Activated CD8-positive, alpha-beta memory T cell treated with anti-CD3 and anti-CD28 coated beads, Interleukin-2, amount 10 ng/mL, durations not matched to agents 7 days and 5 days (primary cell): ENCODE results near the gene OR2T10. TPM values are rescaled to one million over a fixed set of nuclear protein-coding genes. Genes with fewer than 3 reads are reported as not detected.
"Not testable (repeated sequence)": the region's sequence is repeated elsewhere in the genome, so short reads cannot be mapped to it uniquely, and the experiment has no call there.

ENCODE experiments used
- ATAC-seq: fragments of 150-1000 bp; cut with Tn5 transposase; one replicate; pipeline ENCODE4 v1.10.0; 2021; ENCODE audit warnings: moderate library complexity
- CTCF ChIA-PET: fragments of 350-600 bp; sonication (Branson Sonifier 250); formaldehyde crosslinking; loops from one replicate; lab custom pipeline; 2021; ENCODE audit warnings: antibody characterized with exemption; lab: Charles Lee
- DNase-seq: peaks from one replicate; pipeline ENCODE4 v3.0.0-alpha.2; 2020
- H3K27ac Mint-ChIP-seq: one replicate; pipeline ENCODE4 v1.8.0; 2021; ENCODE audit warnings: mild to moderate bottlenecking, mixed read lengths
- H3K27me3 Mint-ChIP-seq: one replicate; pipeline ENCODE4 v1.8.0; 2021; ENCODE audit warnings: mixed read lengths
- H3K36me3 Mint-ChIP-seq: one replicate; pipeline ENCODE4 v1.8.0; 2021; ENCODE audit warnings: mild to moderate bottlenecking, mixed read lengths
- H3K4me1 Mint-ChIP-seq: one replicate; pipeline ENCODE4 v1.8.0; 2021; ENCODE audit warnings: mixed read lengths
- H3K4me3 Mint-ChIP-seq: one replicate; pipeline ENCODE4 v1.8.0; 2021; ENCODE audit warnings: mild to moderate bottlenecking, moderate library complexity, mixed read lengths
- H3K9me3 Mint-ChIP-seq: one replicate; pipeline ENCODE4 v1.8.0; 2022; ENCODE audit warnings: low read depth, mixed read lengths
- total RNA-seq, 2 experiments: library from RNA; stranded (reverse); gene quantifications; one replicate each; pipeline ENCODE4 v1.2.3, GENCODE V29; 2021

OR2T10 gene, protein sequence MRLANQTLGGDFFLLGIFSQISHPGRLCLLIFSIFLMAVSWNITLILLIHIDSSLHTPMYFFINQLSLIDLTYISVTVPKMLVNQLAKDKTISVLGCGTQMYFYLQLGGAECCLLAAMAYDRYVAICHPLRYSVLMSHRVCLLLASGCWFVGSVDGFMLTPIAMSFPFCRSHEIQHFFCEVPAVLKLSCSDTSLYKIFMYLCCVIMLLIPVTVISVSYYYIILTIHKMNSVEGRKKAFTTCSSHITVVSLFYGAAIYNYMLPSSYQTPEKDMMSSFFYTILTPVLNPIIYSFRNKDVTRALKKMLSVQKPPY
- not detected for total RNA-seq

DNA sequence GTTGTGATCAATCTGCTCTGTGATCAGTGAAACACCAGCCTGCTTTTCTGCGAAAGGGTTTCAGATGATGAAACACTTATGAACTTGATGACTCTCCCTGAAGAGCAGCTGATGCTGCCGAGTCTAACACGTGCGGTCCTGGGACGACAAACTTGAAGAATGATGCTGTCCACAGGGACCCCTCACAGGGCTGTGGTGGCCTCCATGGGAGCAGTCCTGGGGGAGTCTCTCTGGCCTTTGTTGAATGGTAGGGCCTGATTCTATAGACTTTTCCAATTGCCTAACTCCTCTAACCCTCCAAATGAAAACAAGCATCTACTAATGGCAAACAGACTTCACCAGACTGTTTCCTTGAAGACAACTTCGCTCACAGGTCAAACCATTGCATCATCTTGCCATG lies at the start of gene OR2T10:
Gene OR2T10 (minus strand): TSS at position 112 of the 400 bp plus-strand sequence. CDS start 3,932 bp downstream, outside the sequence.
- DNase-seq (no peak), ATAC-seq (no peak)
- CTCF ChIA-PET: no interaction called here
- H3K4me3 Mint-ChIP-seq: no peak within 1 kb of the TSS
- no peaks in the 10 kb centered on the region for H3K27me3 Mint-ChIP-seq
- H3K36me3 Mint-ChIP-seq: no peaks in the 10 kb centered on the region
- no peaks in the 10 kb centered on the region for H3K9me3 Mint-ChIP-seq
- no peak within 1 kb of the TSS for H3K27ac Mint-ChIP-seq
- no peaks in the 10 kb centered on the region for H3K4me1 Mint-ChIP-seq

DNA sequence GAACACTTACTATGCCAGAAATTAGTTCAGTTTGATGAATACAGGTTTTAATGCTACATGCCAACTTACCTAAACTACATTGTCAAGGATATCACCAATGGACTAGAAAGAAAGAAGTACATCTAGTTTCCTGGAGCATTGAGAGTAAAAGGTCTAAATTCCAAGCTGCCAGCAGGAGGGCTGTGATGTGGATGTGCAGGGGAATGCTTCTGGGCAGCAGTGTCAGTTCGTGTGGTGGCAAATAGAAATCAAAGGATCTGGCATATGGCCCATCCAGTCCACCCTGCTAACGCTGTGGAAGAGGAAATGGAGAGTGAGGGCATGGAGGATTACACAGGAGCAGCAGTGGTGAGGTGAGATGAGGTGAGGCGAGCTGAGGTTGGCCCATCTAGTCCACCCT lies 47.7 kb upstream of the OR2T10 start, which contains the start of gene OR2T35:
Gene OR2T35 (minus strand): TSS at position 101 of the 400 bp plus-strand sequence. CDS start 6,020 bp downstream, outside the sequence.
- ATAC-seq, H3K36me3 Mint-ChIP-seq, CTCF ChIA-PET, H3K9me3 Mint-ChIP-seq, H3K4me1 Mint-ChIP-seq, H3K27me3 Mint-ChIP-seq, DNase-seq, H3K4me3 Mint-ChIP-seq, H3K27ac Mint-ChIP-seq: not testable (repeated sequence)

DNA sequence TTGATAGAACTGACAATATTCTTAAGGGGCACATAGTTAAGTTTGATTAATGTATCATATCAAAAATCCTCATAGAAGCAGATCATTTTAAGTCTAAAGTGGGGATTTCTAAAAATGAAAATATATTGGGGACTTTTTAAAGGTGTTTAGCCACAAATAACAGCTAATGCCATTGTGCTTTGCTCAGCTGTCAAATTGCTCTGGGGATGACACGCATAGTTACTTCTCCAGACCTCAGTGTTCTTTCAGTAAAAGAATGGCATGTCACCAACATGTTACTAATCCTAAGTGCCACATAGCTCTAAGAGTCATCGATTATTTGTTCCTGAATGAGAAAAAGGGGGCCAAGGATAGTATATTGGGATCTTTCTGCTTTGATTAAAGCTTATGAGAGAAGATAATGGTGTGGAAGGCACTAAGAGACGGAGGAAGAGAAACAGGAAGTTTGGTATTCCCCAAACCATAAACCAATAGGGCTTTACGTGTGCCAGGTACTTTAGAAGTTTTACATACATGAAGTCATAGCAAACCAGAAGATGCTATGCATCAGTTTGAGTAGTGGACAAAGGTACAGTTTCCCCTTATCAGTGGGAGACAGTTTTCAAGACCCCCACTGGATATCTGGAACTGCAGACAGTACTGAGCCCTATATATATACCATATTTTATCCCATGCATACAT lies 45.6 kb upstream of the OR2T10 start:
- H3K36me3 Mint-ChIP-seq, H3K27ac Mint-ChIP-seq, DNase-seq, H3K4me1 Mint-ChIP-seq, H3K9me3 Mint-ChIP-seq, ATAC-seq, H3K4me3 Mint-ChIP-seq, CTCF ChIA-PET, H3K27me3 Mint-ChIP-seq: not testable (repeated sequence)

DNA sequence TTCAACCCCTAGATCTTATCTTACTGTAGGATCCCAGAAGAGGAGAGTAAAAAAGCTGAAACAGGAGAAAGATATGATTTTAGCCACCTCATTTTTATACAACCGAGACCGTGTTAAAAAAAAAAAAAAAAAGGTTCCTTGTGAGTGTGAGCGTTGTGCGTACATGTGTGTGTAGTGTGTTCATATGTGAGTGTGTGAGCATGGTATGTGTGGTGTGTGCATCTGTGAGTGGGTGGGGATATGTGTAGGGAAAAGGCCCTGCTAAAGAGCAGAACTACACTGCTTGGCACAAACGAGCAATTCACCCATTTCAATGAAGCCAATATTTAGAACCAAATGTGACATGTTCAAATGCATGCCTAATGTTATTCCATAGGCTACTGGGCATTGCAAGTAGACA lies 44.1 kb upstream of the OR2T10 start:
- H3K4me3 Mint-ChIP-seq, H3K27ac Mint-ChIP-seq, H3K4me1 Mint-ChIP-seq, H3K27me3 Mint-ChIP-seq, H3K36me3 Mint-ChIP-seq, ATAC-seq, DNase-seq, H3K9me3 Mint-ChIP-seq, CTCF ChIA-PET: not testable (repeated sequence)

DNA sequence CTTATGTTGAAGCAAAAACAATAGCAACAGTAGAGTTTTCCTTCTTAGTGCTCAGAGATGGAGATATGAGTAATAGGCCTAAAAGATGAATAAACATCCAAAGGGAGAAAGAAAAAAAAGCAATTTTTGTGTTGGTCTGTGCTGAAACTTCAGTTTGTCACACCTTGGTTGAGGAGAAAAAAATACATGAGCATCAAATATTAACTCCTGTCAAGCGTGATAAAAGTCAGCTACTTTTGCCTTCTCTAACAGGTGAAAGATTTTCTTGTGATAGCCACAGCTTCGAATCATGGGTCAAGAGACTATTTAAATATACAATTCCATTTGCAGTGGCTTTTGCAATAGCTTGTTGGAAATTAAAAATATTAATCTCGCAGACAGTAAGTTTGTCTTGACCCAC lies 43.4 kb upstream of the OR2T10 start:
- CTCF ChIA-PET, ATAC-seq, DNase-seq, H3K4me1 Mint-ChIP-seq, H3K36me3 Mint-ChIP-seq, H3K27ac Mint-ChIP-seq, H3K27me3 Mint-ChIP-seq, H3K9me3 Mint-ChIP-seq, H3K4me3 Mint-ChIP-seq: not testable (repeated sequence)

DNA sequence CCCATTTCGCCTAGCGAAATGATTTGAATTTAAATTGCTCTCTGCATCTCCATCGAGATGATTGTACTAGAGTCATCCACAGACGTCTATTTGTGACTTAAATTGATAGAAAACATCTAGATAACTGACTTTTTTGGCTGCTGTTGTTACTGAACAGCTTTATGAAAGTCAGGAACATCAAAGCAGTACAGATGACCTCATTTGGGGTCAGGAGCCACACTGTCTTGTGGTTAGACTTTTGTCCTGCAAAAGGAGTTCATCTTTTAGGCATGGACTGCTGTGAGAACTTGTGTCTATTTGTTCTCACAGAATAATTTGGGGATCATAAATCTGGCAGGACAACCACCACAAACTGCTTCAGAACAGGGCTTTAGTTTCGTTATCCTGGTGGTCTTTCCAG lies 42.2 kb upstream of the OR2T10 start:
- ATAC-seq, H3K27me3 Mint-ChIP-seq, H3K4me1 Mint-ChIP-seq, H3K9me3 Mint-ChIP-seq, CTCF ChIA-PET, DNase-seq, H3K36me3 Mint-ChIP-seq, H3K4me3 Mint-ChIP-seq, H3K27ac Mint-ChIP-seq: not testable (repeated sequence)

DNA sequence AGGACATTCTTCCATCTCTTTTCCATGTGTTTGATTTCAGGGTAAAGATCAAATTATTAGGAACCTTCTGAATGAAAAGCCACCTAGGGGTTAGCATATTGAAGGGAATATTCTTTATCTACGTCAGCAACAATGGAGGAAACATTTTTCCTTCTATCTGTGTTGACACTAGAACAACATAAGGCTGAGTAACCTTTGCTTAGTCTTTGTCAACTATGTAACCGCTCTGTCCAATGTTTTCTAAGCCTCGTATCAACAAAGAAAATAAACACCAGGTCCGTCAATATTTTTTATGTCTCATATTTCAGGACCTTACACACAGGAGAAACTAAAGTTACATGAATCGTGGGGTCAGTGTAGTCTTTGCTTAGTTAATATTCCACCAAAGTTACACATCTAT lies 39.1 kb upstream of the OR2T10 start:
- H3K9me3 Mint-ChIP-seq, H3K27ac Mint-ChIP-seq, DNase-seq, H3K36me3 Mint-ChIP-seq, H3K27me3 Mint-ChIP-seq, H3K4me1 Mint-ChIP-seq, H3K4me3 Mint-ChIP-seq, CTCF ChIA-PET, ATAC-seq: not testable (repeated sequence)

DNA sequence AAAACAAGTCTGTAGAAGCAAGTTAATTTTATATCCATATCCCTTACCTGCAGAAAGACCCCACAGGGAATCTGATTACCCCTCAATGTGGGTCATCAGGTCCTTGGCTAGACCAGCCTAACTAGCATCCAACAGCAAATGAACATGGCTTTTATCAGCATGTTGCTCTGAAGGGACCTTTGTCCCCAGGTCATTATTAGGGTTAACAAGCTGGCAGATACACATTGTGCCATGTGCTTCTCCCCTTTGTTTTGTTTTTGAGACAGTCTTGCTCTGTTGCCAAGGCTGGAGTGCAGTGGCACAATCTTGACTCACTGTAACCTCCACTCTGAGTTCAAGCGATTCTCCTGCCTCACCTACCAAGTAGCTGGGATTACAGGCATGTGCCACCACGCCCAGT lies 37.5 kb upstream of the OR2T10 start, which contains the start of gene OR2T11:
Gene OR2T11 (minus strand): TSS at position 101 of the 400 bp plus-strand sequence. CDS start 7,963 bp downstream, outside the sequence.
- H3K4me1 Mint-ChIP-seq, ATAC-seq, H3K27ac Mint-ChIP-seq, CTCF ChIA-PET, DNase-seq, H3K4me3 Mint-ChIP-seq, H3K9me3 Mint-ChIP-seq, H3K27me3 Mint-ChIP-seq, H3K36me3 Mint-ChIP-seq: not testable (repeated sequence)

DNA sequence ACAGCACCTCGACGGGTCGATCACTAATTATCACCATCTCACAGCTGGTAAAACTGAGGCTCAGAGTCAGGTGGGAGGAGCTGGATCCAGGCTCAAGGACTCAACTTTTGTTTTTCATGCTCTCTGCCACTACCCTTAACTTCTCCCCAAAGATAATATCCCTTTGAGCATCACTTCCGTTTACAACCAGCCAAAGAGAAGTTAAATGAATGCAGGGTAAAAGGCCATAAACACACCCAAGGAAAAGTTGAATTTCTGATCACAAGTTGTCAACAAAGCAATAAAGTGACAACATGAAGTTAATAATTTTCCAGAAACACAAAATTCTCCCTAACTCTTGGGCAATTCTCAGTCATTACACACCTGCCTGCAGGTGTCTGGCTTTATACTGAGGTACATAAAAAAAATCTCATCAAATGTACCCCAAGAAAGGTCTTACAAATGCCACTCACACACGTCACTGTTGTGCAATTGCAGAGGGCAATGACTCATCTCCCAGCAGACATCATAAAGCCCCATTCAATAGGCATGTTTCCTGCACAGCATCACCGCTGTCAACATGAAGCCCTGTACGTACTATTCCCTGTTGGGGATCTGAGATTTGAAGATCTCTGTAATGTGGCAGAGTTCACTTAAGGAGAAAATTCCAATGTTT lies 34.0 kb upstream of the OR2T10 start:
- Mint-ChIP-seq H3K4me3 (no peak overlapping the region), H3K27ac (no peak overlapping the region), H3K4me1 (no peaks in the 10 kb centered on the region), H3K36me3 (no peaks in the 10 kb centered on the region), H3K27me3 (no peaks in the 10 kb centered on the region), H3K9me3 (no peaks in the 10 kb centered on the region)
- DNase-seq (no peak), ATAC-seq (no peak)
- CTCF ChIA-PET: no interaction called here

DNA sequence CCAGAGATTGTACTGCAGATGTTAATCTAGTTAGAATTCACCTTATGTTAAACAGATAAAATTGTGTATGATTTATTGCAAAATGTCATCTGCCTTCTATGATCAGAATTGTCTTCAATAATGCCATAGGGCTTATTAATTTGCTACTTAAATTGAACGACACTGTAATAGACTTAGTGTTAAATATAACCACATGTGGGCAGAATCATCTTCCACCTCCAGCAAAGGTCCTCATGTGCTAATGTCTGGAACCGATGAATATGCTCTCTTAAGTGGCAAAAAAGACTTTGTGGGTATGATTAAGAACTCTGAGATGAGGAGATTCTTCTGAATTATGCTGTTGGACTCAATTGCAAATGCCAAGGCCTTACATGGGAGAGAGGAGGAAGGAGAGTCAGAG lies 33.1 kb upstream of the OR2T10 start:
- ATAC-seq (no peak), DNase-seq (no peak)
- H3K4me1 Mint-ChIP-seq: no peaks in the 10 kb centered on the region
- no peak overlapping the region for H3K27ac Mint-ChIP-seq
- no peak overlapping the region for H3K4me3 Mint-ChIP-seq
- no peaks in the 10 kb centered on the region for H3K9me3 Mint-ChIP-seq
- no peaks in the 10 kb centered on the region for H3K27me3 Mint-ChIP-seq
- CTCF ChIA-PET: no interaction called here
- no peaks in the 10 kb centered on the region for H3K36me3 Mint-ChIP-seq

DNA sequence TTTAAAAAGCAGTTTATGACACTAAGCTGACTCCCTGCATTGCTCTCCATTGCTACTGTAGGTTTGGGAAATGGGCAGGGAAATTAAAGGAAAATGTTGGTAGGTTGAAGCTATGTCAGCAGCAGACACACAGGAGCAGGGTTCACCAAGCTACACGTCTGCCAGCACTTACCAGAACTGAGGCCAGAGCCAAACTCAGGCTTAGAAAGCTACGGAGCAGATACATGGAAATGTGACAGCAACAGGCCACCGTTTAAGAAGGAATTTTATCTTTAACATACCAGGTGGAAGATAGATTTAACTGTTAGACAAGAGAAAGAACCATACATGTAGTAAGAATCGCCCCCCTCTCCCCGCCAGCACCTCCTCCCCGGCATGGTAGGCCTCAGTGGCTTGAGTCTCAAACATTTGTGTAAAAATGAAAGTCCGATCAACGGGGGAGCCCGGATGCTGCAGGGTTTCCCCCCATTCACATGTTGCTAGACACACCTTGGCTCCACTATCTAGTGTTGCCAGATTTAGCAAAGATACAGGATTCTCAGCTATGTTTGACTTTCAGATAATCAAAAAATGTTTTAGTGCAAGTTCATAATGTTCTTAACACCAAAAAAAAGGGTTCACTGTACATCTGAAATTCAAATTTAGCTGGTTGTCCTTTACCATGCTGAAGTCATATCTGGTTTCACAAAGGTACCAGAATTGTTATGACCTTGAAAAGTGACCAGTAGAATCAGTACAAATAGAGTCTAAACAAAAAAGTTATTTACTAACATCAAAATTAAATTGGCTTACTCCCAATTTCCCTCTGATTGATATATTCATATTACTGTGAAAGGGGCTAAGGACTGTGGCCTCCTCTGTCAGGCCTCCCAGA lies 30.7 kb upstream of the OR2T10 start:
- ATAC-seq (no peak), DNase-seq (no peak)
- no peaks in the 10 kb centered on the region for H3K27me3 Mint-ChIP-seq
- H3K27ac Mint-ChIP-seq: no peak overlapping the region
- no peak overlapping the region for H3K4me3 Mint-ChIP-seq
- H3K4me1 Mint-ChIP-seq: no peaks in the 10 kb centered on the region
- H3K9me3 Mint-ChIP-seq: no peaks in the 10 kb centered on the region
- CTCF ChIA-PET: no interaction called here
- H3K36me3 Mint-ChIP-seq: no peaks in the 10 kb centered on the region

DNA sequence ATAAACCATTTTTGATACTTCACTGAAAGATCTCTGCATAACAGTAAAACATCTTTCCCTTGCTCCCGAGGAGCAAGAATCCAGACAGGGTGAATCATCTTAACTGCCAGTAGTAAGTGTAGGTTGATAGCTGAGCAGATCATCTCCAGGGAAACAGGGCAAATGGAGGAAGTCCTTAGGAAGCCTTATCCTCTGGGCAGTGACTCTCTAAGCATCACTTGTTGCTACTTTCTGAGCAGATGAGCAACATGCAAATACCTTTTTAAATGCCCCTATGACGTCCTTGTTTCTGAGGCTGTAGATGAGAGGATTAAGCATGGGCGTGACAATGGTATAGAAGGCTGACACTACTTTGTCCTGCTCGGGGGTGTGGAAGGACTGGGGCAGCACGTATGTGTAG lies 28.5 kb upstream of the OR2T10 start:
- no peaks in the 10 kb centered on the region for H3K9me3 Mint-ChIP-seq
- no peak for DNase-seq
- ATAC-seq: no peak
- H3K27ac Mint-ChIP-seq: no peak overlapping the region
- CTCF ChIA-PET: no interaction called here
- no peak overlapping the region for H3K4me3 Mint-ChIP-seq
- H3K36me3 Mint-ChIP-seq: no peaks in the 10 kb centered on the region
- no peaks in the 10 kb centered on the region for H3K27me3 Mint-ChIP-seq
- no peaks in the 10 kb centered on the region for H3K4me1 Mint-ChIP-seq

DNA sequence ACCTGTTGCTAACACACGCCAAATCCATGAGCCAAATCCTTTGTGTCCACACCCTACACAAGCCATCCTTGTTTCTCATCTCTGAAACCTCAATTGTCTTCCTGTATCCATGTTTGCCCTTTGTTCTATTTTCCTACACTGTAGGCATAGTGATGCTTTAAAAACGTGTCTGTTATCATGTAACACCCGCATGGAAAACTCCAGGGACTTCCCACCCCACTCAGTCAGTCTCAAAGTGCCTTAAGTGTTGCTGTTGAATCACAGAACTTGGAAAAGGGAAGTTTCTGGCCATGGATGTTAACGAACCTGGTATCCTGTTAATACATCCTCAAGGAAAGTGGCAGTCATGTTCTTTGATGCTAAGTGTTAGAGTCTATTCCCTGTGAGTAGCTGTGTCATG lies 27.7 kb upstream of the OR2T10 start:
- H3K9me3 Mint-ChIP-seq: no peaks in the 10 kb centered on the region
- DNase-seq (no peak), ATAC-seq (no peak)
- H3K4me3 Mint-ChIP-seq: no peak overlapping the region
- no peaks in the 10 kb centered on the region for H3K27me3 Mint-ChIP-seq
- H3K4me1 Mint-ChIP-seq: no peaks in the 10 kb centered on the region
- CTCF ChIA-PET: no interaction called here
- no peak overlapping the region for H3K27ac Mint-ChIP-seq
- H3K36me3 Mint-ChIP-seq: no peaks in the 10 kb centered on the region
